ENCODE data around the gene UHRF1.
A peak's percentile ranks its signal among the peaks of the same experiment; 100 is the strongest.

The UHRF1 gene

DNA sequence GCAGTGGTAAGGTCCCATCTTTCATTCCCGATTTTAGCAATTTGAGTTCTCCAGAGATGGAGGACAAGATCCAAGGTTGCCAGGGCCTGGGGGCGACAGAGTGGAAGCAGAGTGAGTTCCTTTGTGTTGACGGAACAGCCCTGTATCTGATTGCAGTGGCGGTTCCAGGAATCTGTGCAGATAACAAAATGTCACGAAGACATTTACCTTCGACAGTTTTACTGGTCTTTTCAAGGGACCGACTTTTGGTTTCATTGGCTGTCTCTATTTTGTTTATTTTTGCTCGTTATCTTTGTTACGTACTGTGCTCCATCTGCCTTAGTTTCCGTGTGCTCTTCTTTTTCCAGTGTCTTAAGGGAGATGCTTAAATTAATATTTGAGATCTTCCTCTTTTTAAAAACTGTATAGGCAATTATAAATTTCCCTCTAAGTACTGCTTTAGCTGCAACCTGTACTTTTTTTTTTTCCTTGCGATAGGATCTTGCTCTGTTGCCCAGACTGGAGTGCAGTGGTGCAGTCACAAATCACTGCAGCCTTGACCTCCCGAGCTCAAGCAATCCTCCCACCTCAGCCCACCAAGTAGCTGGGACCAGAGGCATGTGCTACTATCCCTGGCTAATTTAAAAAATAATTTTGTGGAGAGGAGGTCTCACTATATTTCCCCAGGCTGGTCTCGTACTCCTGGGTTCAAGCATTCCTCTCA is 82.8 kb downstream of the UHRF1 start:
- DNase-seq = no peak

- DNase-seq = no peak
These were observed 84.4 kb downstream of the UHRF1 start for GRCh38 chr19:4993683-4994082.

- DNase-seq = no peak
These were observed 87.4 kb downstream of the UHRF1 start for GRCh38 chr19:4996701-4997100.

DNA sequence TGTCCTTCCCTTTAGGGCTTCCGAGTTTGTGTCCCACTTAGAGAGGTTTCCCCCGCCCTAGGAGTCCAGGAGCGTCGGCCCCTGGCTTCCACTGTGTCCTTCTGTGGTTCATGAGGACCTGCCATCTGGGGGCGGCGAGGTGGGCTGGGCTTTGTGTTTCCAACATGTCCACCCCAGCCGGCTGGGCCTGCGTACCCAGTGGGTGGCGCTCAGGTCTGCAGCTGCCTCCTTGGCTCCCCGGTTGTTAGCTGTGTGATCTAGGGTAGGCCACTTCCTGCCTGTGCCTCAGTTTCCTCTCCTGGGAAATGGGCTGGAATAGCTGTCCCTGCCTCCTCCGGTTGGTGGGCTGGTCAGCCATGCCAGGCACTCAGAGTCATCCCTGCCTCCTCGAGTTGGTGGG is 88.0 kb downstream of the UHRF1 start:
- no peak for DNase-seq

- no peak for DNase-seq
These were observed 90.9 kb downstream of the UHRF1 start for GRCh38 chr19:5000120-5000611.

- DNase-seq = peak; percentile 5
These were observed 92.3 kb downstream of the UHRF1 start for GRCh38 chr19:5001615-5002014.

DNA sequence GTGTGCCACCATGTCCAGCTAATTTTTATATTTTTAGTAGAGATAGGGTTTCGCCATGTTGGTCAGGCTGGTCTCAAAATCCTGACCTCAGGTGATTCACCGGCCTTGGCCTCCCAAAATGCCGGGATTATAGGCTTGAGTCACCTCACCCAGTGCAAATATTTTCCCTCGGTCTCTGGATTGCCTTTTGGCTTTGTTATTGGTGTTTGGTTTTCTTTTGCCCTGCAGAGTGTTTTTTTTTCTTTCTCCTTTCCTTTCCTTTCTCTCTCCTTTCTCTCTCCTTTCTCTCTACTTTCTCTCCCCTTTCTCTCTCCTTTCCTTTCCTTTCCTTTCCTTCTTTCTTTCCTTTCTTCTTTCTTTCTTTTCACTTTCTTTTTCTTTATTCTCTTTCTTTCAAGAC is 92.8 kb downstream of the UHRF1 start:
- no peak for DNase-seq

DNA sequence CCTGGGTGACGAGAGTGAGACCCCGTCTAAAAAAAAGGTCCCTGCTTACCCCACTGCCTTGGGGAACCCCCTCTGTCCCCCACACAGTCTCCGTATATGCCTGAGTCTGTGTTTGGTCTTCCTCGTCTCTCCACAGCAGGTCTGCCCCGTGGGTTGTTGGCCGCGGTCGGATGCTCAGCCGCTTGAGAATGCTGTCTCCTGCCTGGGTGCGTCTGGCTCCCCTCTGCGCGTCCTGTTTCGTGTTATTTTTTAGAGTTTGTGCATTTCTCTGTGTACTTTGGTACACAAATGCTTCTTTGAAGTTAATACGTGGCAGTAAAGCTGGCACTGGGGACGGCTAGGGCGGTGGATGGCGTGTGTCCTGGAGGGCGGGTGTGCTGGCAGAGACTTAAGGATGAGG is 94.5 kb downstream of the UHRF1 start:
- no peak for DNase-seq

GRCh38 chr19:5005096-5005495 is 95.8 kb downstream of the UHRF1 start:
- DNase-seq = no peak

DNA sequence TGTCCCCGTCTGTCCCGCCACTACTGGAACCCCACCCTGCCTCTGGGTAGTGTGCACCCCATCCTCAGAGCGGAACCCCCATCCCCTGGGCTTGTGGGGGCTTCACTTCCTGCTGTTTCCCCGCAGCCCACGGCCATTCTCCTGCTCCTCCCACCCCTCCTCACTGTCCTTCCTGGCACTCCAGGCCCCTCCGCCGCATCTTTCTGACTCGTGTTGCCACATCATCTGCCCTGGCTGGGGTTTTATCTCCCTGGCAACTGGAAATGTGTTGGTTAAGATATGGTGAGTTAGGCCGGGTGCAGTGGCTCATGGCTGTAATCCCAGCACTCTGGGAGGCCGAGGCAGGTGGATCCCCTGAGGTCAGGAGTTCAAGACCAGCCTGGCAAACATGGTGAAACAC is 96.9 kb downstream of the UHRF1 start:
- DNase-seq = no peak

GRCh38 chr19:5006821-5007220 is 97.5 kb downstream of the UHRF1 start:
- no peak for DNase-seq
